Effector CD4-positive, alpha-beta T cell (primary cell): ENCODE results near the gene P2RY6.

Experiments
- DNase-seq: peaks from one replicate; pipeline ENCODE4 v3.0.0-alpha.2; 2020

Gene P2RY6

DNA sequence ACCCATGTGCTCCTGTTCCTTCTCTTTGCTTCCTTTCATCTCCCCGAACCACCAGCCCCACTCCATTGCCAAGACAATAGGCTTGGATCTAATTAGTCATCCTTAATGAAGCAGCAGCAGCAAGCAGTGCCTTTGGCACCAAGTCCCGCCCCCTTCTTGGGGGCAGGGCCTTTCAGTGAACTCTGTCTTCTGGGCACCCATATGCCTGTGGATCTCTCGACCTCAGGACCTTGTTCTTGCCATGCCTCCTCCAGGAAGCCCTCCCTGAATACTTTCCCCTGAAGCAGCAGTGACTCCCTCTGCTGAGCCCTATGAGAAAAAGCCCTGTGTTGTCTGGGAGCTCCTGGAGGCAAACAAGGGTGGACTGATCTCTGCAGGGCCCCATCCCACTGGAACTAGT is 68.0 kb downstream of the P2RY6 start:
- no peak for DNase-seq

DNA sequence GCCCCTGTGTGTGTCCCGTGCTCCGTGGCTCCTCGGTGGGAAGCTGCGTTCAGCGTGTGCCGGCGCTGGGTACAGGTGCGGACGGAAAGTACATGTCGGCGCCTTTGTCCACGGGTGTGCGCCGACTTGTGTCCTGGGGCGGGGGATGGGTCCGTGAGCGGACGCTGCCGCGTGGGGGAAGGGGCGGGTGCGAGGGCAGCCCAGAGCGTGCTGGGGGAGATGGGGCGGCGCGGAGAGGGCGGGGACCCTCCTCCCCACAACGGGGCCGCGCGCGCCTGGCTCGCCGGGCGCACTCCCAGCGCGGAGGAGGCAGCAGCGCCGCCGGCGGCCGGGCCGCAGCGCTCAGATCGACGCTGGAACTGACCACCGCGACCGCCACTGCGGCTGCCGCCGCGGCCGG is 70.5 kb downstream of the P2RY6 start:
- no peak for DNase-seq

DNA sequence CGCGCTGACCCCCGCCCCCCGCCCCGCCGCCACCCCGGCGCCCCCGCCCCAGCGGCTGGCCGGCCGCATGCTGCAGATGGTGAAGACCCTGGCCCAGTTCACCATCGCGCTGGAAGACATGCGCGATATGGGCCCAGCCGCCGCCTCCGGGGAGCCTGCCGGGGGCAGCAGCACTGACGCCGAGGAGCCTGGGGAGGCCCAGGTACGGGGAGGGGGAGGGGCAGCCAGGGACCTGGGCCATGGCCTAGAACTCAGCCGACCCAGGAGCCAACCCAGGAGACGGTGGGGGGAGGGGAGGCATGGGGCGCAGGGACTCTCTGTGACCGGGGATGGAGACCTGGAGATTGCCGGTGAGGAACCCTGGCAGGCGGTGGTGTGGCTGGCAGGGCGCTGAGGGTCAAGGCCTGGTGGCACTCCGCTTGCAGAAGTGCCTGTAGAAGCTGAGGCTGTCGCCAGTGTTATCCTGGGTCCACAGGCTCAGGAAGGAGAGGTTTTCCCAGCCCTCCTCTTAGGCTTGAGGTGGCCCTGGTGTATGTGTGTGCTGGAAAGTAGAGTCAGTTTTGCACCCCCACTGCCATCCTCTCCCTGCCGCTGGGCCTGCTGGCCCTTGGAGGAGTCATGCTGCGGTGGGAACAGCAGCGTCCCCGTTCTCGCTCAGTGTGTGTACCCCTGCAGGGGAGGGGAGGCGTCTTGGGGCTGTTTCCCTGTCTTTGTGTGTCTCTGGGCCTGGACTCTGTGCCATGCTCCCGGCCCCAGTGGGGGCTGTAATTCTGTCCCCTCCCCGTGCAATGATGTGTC is 71.1 kb downstream of the P2RY6 start:
- no peak for DNase-seq

DNA sequence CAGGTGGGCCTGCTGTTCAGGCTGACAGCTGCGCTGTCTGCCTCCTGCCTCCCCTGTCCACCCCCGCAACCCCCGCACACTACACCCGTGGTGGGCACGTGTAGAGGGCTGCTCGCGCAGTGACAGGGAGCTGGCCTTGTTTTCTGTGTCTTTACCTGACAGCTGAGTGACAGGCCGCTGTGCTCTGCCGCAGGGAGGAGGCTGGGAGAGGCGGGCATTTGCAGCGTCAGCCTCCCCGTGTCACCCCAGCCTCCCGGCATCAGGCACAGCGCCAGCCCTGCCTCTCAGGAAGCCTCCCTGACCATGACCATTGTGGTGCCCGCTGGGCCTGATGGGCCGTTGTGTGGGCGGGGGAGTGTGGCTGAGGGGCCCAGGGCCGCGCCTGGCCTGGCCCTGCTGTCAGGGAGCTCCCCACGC is 72.1 kb downstream of the P2RY6 start:
- DNase-seq, result no peak

DNA sequence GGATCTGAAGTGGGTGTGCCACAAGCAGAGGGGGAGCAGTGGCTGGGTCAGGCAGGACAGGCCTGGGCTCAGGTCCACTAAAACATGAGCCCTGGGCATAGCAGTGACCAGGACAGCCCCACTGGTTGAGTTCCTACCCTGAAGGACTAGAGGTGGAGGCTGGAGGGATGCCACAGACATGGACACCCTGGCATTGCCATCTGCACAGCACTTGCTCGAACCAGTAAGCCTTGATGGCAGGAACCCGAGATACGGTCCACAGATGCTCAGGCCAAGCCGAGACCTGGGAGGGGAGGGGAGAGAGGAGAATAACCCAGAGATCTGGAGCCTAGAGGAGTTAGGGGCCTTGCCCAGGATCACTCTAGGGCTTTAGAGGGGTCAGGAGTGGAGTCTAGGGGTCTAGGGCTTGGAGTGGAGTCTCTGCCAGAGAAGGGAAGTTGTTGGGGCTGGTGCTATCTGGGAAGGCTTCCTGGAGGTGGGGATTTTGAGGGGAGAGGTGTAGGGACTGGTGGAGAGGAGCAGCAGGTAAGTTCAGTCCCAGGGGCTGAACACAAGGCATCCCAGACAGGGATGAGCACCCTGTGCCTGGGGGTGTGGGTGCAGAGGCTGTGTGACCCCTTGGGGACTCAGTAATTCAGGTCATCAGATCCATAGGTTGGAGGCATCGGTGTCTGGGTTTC is 73.5 kb downstream of the P2RY6 start:
- DNase-seq, result no peak

DNA sequence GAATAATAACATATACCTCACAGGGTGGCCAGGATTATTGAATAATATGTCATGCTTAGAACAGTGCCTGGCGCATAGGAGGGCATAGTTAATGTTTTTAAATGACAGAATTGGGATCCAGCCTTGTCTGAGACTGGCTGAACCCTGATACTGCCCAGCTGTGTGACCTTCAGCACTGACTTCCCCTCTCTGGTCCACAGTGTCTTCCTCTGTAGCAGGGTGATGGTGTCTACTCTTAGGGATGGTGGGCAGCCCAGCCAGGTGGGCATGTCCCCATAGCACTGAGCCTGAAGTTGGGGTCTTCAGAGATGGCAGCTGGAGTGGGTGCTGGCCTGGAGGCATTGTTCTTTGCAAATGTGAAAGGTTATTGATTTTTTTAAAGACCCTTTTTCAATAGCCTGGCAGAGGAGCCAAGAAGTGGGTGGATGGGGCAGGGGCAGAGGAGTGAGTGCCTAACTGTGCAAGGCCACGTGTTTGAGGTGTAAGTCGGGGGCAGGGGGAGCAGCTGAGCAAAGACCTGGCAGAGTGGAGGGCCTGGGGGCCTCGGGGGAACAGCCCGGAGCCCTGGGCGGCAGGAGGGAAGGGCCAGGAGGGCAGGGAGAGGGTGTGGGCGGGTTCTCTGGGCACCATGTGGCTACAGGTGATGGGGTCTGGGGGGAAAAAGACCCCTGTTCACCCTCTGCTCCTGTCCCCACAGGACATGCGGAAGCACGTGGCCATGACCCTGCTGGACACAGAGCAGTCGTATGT is 74.2 kb downstream of the P2RY6 start:
- DNase-seq, result no peak

DNA sequence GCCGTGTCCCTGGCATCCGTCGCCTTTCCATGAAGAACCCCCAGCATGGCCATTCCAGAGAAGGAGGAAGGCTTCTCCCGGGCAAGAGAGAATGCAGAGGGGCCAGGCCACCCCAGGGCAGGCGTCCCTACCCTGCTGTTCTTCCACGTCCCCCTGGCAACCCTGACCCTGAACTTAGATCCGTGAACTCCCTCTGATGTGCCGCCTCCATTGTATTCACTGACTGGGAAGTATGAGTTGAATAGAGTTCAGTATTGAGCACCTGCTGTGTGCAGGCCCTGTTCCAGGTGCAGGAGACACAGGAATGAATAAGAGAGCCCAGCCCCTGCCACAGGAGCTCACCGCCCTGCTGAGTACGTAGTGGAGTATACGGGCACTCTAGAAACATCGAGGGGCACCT is 74.9 kb downstream of the P2RY6 start:
- DNase-seq, result no peak
